D721Med (cell line): ENCODE data around the gene PTGR3.

Experiments
- DNase-seq: peaks from one replicate; pipeline ENCODE4 v3.0.0; 2011; ENCODE audit warnings: low spot score; ENCODE audit not compliant: insufficient read length
- FAIRE-seq: peaks from 2 replicates; lab custom pipeline; 2011; peaks lifted over from hg19 to GRCh38; lab: Jason Lieb, UNC
- CTCF ChIP-seq: IDR thresholded peaks from 2 replicates; pipeline ENCODE4 v1.5.1; 2012; ENCODE audit warnings: mild to moderate bottlenecking, control low read depth; ENCODE audit not compliant: insufficient read depth; ENCODE audit errors: missing control alignments

PTGR3 gene

GRCh38 chr18:75159238-75159518, 49.8 kb downstream of the PTGR3 start:
- FAIRE-seq (no peak), DNase-seq (no peak)
- no peak for TF ChIP-seq CTCF
